Nucleus accumbens (tissue), 56 donors: ENCODE data around the gene CXCL12.
A peak's percentile ranks its signal among the peaks of the same experiment; 100 is the strongest.

ENCODE experiments used
- DNase-seq, 56 donors: peaks; one replicate each; lab custom pipeline; 2025; lab: John Stamatoyannopoulos, UW

The CXCL12 gene

DNA sequence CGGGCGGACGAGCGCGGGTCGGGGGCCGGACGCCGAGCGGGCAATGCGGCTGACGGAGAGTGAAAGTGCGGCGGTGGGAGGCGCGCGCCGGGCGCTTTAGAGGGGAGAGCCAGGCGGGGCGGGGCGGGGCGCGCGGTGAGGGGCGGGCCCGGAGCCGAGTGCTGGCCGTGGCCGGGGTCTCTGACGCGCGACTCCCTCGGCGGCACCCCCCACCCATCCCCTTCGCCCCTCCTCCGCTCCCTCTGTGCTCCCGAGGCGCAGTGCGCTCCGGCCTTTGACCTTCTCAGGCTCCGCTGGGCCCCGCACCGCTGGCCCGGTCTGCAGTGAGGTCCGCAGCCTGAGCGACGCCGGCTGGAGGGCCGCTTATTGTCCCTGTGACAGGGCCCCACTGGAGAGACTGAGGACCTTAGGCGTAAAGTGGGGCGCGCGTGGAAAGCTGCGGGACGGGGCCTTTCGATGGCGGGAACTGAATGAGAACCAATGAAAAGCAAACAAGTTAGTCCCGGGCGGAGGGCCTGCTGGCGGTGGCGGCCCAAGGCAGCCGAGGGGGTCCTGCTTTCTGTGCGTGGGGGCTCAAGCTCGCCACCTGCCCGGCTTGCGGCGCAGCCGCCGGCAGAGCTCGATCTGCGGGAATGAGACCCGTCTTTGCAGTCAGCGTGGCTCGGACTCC, at the start of gene CXCL12:
CXCL12 (minus strand) TSS at position 72 of the 670 bp plus-strand sequence. CDS start 92 bp downstream, outside the sequence.
- peak in 2 of 56 donors; percentile 24 to 40 for DNase-seq

DNA sequence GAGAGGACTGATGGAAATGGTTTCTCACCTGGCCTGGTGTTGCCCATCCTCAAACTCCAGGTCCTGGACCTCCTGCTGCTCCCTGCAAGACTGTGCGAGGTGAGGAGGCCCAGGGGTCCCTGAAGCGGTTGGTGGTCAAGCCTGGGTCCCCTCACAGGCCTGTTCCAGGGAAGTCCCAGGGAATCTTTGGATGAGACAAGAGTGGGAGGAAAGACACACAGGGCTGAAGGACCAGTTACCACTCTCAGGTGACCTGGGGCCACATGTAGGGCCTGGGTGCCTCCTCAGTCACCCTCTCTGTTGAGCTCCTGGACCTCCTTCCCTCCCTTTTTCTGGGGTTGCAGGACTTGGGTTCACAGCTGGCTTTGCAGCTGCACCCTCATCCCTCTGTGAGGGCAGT, 42.6 kb upstream of the CXCL12 start:
- no peak for DNase-seq

DNA sequence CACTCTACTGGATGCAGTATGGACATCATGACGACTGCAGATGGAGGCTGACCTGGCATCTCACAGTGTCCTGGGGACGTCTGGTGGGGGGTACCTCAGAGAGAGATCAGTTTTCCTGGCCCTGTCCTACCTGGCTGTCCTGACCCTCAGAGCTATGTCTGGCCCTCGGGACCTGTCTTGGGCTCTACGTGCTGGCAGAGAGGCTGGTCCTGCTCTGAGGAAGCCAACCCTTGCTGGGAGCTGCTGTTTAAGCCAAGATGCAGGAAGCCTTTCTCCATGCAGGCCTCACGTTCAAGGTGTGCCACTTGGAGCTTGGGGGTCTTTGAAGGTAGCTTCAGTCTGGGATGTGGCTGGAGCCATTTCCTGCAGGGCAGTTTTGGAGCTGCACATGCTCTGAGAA, 42.1 kb upstream of the CXCL12 start:
- DNase-seq: no peak

DNA sequence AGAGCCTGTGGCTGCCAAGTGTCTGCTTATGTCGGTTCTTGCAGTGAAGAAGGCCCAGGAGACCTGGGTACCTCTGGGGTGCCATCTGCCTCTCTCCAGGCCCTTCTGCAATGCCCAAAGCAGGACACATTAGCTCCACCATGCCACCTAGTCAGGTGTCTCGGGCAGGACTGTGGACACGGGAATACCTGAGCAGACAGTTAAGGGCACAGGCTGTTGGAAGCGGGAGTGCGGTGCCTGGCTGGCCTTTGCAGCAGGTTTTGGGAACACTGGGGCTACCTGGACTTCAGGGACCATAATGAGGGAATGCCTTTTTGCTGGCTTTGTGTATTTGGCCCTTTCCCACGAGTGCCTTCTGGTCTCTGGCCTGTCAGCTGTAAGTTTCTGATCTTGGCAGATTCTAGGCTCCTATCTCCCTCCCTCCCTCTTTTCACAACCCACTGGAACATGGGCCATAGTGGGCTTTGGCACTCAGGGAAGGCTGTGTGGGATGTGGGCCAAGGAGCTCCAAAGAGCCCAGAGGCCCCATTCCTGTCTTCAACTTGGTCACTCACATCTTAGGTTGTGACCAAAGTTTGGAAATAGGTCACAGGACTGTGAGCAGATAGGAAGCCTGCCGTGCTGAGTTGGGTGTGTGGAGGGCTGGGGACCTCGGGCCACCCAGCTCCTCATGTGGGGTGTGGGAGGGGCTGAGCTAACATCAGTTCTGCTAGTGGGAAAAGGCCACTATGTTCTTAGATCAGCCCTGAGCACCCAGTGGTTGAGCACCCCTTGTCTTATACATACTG, 41.5 kb upstream of the CXCL12 start:
- DNase-seq: no peak

DNA sequence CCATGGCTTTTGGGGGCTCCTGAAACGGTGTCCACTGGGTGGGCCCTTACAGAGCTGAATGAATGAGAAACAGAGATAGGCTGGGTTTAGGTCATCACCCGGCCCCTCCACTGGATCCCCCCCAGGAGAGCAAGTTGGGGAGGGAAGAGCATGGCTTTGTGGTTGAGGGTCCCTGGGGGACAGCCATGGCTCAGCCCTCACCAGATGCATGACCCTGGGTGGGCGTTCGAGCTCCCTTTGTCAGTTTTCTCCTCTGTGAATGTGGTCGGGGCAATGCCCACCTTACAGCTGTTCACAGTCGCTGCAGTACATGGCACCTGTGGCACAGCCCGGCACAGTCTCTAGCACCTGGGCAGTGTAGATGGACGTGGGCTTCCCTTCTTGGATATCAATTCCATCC, 40.6 kb upstream of the CXCL12 start:
- DNase-seq: no peak

DNA sequence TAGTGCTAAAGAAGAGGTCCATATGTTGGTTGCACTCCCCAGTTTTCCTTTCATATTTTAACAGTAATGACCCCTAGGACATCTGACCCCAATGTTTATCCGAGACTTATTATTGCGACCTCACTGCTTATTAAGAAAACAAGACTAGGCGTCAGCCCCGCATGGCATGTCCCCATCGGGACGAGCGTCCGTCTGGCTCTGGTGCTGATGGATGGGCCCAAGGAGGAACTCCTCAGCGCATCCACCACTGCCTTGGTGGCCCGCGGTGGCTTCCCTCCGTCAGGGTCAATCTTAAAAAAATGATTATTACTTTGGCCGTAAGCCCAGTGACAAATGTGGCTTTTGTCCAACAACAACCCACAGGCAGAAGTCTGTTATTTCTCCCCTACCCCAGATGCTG, 40.1 kb upstream of the CXCL12 start:
- no peak for DNase-seq

DNA sequence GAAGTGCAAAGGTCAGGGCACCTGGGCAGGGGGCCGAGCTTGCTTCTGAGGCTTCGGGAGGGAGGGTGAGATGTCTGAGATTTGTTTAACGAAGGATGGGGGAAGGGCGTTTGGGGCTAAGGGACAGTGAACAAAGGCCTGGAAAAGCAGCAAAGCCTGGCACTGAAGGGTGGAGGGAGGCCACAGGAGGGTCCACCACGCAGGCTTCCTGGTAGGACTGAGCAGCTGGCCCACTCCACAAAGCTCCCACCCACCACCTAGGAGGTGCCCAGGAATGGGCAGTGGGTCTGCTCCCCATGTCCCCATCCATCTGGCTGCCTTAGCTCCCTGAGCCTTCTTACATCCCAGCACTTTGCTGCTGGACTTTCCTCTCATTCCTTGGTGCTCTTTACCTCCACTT, 39.4 kb upstream of the CXCL12 start:
- no peak for DNase-seq

DNA sequence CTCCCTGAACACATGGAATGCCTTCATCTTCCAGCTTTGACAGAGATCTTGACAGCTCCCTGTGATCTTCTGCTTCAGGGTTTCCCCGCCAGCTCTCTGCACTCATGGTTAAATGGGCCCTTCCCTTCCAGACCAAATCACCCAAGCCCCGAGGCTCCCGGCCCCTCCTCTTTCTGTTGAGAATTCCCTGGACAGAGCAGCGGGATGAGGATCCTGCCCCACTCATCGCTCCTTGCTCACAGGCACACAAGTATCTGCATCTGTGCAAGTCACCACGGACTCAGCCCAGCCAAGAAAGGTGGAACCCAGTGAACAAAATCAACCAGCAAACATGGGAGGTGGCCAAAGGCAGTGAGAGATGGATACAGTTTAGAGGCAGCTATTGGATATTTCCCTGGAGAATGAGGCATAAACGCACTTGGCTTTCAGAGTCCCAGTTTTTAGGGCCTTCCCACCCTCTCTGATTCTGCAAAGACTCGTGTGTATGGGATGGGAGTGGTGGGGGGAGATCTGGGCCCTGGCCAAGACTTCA, 37.7 kb upstream of the CXCL12 start:
- no peak for DNase-seq

DNA sequence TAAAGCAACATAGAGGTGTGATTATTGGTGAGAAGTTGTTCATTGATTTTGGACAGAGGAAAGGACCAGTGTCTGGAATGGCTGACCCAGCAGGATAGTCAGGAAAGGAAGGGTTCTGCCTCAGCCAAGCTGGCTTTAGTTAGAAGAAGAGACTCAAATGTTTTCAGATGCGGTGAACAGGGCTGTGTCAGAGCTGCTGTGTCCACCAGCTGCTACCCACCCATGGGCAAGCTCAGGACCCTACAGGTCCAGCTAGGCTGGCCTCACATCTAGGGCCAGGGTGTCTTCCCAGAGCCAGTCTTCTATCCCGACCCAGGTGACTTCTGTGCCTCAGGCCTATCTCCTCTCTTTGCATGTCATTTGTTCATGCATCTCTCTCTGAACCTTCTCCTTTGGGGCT, 37.3 kb upstream of the CXCL12 start:
- DNase-seq: no peak

DNA sequence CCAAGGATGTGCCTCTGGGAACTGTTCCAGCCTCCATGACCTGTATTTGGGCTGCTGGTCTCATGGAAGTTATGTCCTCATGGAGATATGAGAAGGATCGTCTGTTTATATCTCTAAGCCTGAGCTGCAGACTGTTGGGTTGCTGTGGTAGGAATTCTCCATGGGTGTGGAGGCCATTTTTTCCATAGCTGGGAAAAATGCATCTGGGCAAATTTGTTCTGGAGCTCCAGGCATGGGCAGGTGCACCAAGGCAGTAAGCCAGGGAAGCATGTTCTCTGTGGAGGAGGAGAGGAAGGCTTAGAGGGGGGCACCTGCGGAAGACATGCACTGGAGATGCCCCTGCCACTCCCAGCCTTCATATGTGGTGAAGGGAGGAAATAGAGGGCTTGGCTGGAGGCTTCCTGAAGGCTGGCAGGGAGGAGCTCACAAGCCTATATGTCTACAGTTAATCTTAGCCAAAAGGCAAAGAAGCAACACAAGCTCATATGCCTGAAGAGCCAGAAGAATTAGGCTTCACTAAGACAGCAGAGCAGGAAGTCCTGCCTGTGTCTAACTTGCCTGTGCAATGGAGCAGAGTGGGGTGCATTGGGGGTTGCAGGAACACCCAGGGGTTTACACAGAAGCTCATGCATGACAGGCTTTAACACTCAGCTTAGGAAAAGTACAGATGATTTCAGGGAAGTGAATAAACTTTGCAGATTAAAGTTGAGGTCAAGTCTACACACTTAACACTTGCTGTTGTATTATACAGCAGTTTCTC, 35.1 kb upstream of the CXCL12 start:
- DNase-seq: no peak

DNA sequence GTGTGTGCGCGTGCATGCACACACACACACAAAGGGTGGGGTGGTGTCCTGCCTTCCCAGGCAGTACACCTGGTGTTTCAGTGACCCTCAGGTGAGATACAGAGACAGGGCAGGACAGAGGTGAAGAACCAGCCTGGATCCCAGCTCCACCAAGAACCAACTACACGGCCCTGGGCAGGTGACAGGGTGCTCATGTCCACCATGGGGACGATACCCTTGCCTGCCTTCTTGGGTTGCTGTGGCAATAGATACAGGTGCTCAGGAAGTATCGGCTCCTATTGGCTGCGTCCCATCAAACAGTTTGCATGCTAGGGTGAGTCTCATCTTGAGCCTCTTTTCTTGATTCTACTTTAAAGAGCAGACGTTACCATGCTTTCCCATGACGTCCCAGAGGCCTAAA, 33.7 kb upstream of the CXCL12 start:
- no peak for DNase-seq

DNA sequence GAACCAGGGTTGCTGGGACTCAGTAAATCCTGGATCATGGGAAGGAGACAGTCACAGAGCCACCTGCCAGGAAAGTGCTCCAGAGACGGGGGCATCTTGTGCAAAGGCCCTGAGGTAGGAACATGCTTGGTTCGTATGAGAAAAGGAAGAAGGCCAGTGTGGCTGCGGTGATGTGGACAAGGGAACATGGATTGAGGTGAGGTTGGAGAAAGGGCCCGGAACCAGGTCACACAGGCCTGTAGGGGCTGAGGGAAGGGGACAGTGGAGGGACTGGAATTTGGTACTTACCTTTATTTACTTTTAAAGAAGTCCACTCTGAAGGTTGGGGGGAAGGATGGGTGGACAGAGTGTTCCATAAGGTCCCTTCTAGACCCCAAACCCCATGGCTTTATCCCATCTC, 32.9 kb upstream of the CXCL12 start:
- no peak for DNase-seq

DNA sequence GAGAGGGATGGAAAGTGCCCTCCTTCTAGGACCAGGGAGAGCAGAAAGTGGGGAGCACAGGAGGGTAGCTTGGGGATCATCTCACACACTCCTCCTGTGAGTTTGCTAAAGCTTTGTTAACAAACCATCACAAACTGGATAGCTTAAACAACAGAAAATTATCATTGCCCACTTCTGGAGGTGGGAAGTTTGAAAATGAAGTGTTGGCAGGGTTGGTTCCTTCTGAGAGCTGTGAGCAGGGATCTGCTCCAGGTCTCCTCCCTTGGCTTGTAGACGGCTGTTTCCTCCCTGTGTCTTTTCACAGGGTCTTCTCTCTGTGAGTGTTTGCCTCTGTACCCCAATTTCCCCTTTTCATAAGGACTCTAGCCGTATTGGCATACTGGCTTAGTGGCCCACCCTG, 32.0 kb upstream of the CXCL12 start:
- DNase-seq: no peak

DNA sequence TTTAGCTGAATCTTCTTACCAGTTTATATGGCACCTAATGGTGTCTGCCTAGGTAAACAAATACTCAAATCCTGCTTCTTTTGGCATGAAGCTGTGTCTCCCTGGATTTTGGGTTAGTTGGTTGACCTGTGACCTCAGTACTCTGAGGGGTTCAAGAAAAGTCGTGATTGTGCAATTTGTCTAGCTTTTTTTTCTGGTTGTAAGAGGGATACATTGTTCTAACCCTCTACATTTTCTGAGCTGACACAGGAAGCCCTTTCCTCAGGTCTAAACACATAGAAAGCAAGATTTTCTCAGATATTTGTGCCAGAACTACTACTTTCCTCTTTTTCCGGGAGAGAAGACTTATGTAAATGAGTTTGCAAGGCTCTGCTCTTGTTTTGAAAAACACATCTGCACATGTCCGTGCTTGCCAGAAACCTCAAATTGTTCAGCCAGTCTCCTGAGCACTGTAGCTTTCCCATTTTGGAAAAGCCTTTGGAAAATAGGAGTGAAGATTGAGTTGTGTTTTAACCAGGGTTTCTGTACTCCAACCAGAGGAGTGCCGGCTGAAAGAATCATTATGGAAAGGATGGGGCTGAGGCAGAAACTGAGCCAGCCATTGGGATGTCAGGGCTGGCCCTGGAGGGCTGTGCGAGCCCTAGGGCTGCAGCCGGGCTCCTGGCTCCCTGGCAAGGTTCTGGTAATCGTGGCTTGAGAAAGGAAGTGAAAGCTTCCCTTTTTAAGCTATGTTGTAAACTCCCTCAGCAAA, 31.3 kb upstream of the CXCL12 start:
- DNase-seq: peak in 2 of 56 donors; percentile 6

DNA sequence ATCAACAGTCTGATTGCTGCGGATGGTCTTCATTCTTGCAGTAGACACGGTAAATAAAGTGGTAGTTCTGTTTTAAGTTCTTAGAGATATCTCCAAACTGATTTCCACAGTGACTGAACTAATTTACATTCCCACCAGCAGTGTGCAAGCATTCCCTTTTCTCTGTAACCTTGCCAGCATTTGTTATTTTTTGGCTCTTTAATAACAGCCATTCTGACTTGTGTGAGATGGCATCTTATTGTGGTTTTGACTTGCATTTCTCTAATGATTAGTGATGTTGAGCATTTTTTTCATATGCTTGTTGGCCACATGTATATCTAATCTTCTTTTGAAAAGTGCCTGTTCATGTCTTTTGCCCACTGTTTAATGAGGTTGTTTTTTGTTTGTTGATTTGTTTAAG, 30.2 kb upstream of the CXCL12 start:
- DNase-seq: no peak

DNA sequence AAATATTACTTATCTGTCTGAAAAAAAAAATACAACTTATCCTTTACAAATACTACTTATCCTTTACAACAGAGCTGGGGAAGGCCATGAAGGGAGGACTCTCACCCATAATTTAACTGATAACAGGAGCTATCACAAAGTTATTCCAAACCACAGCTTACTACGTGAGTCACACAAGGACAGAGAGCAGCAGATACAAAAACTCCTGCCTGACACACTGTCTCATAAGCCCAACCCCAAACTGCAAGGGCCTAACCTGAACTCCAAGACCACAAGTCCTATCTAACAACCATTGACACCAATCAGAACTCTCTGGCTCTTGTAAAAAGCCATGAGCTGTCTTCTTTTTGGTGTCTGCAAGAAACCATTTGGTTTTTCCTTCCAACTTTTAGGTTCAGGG, 28.5 kb upstream of the CXCL12 start:
- DNase-seq: no peak

DNA sequence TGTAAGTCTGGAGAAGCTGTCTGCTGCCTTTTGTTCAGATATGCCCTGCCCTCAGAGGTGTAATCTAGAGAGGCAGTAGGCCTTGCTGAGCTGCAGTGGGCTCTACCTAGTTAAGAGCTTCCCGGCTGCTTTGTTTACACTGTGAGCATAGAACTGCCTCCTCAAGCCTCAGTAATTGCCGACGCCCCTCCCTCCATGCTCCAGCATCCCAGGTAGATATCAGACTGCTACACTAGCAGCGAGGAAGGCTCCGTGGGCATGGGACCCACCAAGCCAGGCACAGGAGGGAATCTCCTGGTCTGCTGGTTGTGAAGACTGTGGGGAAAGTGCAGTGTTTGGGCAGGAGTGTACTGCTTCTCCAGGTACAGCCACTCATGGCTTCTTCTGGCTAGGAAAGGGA, 26.4 kb upstream of the CXCL12 start:
- DNase-seq: no peak

DNA sequence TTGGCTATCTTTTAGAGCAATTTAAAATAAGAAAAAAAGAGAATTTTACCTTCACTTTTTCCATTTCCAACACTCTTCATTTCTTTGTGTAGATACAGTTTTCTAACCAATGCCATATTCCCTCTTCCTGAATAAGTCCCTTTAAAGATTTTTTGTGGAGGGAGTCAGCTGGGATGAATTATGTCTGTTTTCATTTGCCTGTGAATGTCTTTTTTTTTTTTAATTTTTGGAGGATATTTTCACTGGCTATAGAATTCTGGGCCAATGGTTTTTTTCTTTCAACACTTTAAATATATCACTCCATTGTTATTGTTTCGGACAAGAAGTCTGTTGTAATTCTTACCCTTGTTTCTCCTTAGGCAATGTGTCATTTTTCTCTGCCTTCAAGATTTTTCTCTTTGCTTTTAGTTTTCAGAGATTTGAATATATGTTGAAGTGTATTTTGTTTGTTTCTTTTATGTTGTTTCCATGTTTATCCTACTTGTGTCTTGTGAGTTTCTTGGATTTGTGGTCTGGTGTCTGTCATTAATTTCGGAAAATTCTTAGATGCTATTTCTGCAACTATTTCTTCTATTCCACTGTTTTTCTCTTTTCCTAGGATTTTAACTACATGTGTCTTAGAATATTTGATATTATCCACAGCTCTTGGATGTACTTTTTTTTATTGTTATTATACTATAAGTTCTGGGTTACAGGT, 20.0 kb upstream of the CXCL12 start:
- no peak for DNase-seq

DNA sequence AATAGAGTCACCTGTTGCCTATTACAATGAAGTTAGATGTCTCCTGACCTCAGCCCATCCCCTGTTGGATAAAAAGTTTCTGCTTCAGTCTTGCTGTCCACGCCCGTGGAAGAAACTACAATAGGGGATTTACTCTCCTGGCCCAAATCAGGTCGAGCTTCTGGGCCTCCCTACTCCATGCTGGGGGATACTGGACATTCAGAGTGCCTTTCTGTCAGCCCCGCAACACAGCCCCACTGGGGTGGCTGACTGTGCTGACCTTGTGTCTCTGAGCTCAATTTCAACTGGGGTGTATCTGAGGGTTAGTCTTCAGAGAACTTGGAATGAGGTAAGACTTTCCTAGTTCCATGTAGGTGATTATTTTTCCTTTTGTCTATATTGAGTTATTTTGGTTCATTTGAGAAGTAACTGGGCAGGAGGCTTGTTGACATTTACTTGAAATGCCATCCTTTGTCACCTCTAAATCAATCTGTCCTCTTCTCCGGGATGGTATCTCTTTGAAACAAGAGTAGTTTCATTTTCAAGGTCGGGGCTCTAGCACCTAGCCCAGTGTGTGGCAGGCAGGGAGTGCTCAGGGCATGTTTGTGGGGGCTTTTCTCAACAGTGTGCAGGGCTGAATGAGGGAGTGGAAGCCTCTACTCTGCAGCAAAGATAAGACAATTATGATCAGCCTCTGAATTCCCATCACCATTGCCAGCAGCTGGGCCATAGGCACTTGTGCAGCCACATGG, 17.7 kb upstream of the CXCL12 start:
- no peak for DNase-seq
